Hippocampal formation (tissue), 2 donors: ENCODE results near the gene LITAFD.
"Not testable (repeated sequence)": the region's sequence is repeated elsewhere in the genome, so short reads cannot be mapped to it uniquely, and the experiment has no call there.

ENCODE experiments used
- DNase-seq, 2 donors: peaks; one replicate each; lab custom pipeline; 2025; lab: John Stamatoyannopoulos, UW

The LITAFD gene

DNA sequence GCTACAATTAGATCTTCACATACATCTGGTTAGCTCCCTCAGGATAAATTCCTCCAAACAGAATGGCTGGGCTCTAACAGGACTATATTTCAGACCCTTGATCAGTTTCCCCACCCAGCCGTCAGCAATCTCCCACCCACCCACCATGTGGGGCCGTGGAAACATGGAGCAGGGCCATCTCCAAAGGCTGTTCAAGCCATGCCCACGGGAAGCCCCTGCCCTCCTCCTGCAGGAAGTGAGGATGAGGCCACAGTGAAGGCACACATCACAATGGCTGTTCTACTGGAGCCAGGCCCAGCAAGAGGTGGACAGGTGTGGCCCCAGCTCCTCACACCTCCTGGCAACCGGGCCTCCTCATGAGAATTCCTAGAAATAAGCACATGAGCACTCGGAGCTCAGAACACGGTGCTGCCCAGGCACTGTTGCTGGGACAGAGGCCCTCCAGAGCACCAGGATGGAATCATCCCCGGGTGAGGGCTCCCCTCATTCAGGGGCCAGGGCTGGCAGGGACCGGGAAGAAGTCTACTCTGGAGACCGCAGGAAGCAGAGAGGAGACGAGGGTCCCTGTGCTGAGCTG, at the start of gene LITAFD:
Gene LITAFD (plus strand): TSS at position 311 of the 577 bp plus-strand sequence. CDS start 2,005 bp downstream, outside the sequence.
- DNase-seq = no peak

DNA sequence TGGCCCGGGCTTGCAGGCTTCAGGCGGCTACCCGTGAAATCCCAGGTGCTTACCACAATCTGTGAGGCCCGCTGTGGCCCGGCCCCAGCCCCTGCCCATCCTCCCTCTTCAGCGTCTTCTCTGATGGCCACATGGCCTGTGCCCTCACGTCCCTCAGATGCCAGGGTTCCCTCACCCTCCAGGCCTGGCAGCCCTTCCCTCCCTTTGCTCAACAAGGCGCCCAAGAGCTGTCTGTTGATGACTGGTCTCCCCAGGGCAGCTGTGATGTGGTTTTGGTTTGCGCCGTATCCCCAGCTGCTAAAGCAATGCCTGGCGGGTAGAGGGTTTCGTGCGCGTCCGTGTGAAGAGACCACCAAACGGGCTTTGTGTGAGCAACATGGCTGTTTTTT, 49.4 kb upstream of the LITAFD start:
- DNase-seq = no peak

DNA sequence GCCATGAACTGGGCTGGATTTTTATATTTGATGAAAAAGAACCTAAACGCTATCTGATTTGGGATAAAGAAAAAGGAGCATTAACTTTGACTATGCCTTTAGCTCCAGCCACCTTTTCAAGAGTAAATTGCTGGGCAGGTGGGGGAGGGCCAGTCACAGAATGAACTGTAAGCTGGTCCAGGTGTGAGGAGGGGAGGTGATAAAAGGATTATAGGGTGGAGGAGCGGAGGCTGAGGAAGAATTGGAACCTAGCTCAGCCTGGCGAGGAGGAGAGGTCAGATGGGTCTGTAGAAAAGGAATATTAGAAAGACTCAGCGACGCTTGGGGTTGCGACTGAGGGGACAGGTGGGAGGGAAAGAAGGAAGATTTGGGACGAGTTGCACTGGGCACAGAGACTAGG, 45.4 kb upstream of the LITAFD start:
- DNase-seq = not testable (repeated sequence)

DNA sequence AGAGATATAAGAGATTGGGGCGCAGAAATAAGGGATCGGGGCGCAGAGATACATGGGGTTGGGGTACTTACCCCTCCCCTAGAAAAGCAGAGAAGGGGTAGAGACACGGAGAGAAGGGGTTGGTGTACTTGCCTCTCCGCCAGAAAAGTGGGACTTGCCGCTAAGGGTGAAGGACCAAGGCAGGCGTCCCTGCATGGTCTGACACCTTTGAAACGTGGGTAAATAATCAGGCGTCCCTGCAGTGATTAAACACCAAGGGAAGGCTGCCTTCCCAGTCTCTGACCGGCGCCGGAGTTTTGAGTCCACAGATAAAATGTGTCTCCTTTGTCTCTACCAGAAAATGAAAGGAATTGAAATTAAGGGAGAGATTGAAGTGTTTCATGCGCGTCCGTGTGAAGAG, 44.6 kb upstream of the LITAFD start:
- not testable (repeated sequence) for DNase-seq

DNA sequence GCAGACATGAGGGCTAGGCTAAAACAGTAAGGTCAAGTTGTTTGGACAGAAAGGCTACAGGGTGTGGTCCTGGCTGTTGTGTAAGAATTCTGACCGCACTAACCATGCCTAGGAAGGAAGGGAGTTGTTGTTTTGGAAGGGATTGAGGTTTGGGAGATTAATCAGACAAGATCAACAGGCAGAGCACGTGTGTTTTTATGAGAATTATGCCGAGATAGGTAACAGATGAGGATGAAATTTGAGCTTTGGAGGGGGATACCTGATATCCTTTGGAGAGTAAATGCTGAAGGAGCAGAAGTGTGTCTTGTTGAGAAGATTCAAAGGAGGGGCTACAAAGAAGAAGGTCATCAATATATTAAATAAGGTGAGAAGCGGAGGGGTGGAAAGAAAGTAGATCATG, 40.1 kb upstream of the LITAFD start:
- DNase-seq = not testable (repeated sequence)

DNA sequence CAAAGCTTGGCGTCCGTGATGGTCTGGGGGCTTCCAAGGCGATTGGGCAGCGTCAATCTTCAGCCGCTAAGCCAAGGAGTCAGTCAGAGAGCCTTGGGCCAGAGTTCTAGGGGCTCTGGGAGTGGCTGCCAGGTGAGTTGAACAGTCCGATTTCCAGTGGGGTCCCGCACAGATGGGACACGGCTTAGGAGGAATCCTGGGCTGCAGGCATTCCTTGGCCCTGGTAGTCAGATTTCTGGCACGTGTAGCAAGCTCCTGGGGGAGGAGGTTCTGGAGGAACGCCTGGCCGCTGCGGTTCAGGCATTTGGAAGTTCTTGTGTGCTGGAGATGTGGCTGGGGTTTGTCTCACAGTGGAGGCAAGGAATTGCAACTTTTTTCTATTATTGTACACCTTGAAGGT, 38.9 kb upstream of the LITAFD start:
- DNase-seq = not testable (repeated sequence)

DNA sequence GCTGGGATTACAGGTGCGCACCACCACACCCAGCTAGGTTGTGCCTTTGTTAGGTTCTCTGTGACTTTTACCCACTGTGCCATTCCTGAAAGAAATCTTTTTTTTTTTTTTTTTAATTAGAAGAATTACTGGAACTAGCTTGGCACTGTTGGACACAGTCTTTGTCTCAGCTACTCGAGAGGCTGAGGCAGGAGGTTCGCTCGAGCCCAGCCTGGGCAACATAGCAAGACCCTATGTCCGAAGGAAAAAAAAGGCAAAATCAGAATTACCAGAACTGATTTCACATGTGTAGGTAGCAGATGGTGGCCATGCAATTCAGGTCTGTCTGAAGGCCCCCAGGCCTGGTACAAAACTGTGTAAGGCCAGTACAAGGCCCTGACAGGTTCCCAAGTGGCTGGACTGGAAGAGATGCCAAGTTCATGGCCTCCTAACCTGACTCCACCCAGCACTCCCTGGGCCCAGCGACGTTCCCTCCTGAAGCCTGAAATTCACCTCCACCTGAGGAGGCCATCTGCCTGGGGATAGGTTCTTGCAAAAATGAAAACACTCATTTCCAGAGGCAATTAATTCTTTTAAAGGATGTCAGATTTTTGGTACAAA, 36.4 kb upstream of the LITAFD start:
- no peak for DNase-seq

DNA sequence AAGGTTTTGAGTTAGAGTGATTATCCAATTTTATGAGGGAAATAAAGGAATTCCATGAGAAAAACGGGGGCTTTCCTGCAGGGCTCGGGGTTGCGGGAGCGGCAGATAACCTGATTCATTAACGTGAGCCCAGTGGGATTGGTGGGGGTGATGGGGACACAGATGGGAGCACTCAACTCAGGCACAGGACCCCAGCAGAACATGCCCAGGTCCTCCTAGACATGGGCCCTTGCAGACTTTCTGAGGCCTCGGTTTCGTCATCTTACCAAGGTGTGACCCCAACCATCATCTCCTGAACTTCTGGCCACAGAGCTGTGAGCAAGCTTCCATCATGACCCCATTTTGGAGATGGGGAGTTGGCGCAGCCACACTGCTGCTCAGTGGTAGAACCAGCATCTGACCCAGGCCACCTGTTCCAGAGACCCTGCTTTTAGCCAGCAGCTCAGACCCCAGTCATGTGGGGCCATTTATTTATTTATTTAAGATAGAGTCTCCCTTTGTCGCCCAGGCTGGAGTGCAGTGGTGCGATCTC, 35.7 kb upstream of the LITAFD start:
- no peak for DNase-seq

DNA sequence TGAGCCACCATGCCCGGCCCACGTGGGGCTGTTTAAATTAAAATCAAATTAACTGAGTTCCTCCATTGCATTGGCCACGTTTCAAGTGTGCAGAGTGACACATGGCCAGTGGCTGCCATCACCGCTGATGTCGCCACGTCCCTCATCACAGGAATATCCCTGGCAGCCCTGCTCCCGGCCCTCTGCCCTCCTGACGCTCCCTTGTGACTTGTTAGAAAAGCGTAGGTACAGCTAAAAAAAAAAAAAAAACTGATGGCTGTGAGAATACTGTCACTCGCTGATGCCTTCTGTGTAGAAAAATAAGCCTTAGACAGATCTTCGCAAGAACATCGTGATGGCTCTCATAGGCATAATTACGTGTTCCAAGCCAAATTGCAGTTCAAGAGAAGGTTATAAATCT, 35.0 kb upstream of the LITAFD start:
- DNase-seq = no peak

DNA sequence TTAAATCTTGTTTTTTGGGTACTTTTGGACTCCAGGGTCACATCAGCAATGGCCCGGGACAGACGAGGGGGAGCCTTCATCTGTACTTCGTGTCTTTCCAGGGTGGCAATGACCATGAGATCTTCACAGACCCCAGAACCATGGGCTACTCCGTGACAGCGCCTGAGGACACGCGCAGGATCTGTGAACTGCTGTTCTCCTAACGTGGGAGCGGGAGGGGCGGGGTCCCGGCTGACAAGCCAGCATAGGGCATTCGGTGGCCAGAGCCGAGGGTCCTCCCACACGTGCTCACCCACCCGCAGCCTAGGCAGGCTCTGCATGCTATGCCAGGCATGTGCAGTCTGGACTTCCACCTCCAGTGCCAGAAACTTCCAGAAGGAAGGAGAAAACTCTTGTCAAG, 34.5 kb upstream of the LITAFD start:
- DNase-seq = no peak

DNA sequence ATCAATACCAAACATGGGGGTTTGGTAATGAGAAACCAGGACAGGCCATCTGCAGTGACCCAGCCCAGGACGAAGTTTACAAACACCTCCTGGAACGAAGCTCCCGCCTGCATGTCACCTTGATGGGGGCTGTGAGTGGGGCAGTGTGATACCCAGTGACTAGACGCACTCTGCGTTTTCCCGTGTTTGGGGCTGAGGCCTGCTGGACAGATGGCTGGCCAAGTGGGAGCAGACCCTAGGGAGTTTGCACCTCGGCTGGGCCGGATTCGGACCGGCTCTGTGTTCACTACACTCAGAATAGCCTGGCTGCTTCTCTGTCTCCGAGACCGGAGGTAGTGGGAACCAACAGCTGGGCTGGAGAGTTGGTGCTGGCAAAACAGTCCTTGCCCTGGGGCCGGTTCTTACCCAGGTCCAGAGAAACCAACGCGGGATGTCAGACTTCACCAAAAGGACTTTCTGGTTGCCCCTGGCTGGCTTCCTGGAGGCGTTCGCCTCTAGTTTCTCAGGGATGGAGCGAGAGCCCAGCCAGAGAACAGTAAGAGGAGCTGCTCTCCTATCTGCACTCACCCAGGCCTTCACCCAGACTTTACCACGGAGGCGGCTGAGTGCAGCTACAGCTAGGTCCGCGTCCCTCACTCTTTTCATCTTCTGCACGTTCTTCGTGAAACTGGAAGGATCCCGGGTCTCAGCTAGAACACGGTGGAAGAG, 33.8 kb upstream of the LITAFD start:
- DNase-seq = no peak

DNA sequence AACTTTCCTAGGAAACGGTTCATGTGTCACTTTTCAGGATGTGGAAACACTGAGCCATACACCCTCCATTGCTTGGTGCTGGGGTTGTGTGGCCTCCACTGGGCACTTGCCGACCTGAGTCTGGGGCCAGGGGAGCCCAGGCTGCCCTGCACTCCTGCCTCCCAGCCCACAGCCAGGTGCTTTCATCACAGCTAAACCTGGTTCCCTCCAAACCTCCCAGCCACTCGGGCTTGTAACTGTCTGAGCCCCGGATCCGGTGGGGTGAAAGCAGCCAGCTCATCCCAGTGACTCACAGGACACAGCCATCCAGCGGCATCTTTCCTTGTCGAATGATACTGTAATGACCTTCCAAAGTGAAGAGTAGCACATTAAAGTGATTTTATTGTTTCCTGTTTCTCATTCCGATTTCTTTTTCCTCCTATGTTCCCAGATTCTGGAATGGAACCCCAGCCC, 33.2 kb upstream of the LITAFD start:
- no peak for DNase-seq

DNA sequence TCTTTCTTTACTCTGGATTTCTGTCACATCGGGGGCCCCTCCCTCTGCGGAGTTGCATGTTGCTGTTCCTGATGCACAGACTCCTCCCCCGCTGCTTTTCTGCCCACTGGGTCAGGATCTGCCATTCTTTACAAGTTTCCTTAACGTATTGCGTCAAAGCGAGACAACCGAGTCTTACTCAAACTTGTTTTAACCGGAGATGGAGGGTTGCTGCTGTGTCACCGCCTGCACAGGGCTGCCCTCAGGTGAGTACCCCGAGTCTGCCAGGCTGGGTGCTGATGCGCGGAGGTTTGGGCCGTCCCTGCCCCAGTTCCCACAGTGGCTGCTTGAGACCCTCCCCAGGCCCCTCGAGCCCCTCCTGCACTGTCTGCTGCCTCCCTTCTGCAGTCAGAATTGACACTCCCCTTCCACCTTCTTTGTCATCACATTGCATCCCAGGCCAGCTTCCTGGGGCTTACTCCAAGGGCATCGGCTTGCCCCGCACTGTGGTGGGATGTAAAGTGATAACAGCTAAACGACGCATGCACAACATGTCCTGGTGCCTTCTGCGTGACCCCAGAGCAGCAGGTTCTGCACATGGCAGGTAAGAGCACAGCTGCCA, 32.6 kb upstream of the LITAFD start:
- no peak for DNase-seq

DNA sequence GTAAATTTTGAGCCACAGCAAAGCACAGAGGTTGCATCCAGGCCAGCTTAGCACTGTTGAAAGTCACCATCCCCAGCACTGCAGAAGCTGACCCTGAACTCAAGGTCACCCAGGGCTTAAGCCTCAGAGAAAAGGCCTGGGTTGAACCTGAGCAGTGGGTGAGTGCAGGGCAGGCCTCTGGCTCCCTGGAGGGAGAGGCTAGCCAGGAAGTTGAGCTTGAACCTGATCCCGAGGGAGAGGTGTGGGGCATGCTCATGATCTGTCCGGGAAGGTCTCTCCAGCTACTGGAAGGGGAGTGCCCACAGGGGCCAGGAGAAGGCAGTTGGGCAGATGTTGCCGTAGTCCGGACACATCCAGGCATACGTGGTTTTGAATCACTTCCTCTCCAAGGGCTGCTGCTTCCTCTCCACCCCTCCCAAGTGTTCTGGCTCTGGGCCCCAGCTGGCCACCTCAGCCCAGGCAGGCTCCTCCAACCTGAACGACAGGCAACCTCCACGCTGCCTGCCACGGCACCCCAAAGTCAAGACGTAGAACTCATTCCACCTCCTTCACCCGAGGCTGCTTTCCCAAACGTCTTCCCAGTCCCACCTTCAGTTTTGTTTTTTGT, 31.8 kb upstream of the LITAFD start:
- no peak for DNase-seq

DNA sequence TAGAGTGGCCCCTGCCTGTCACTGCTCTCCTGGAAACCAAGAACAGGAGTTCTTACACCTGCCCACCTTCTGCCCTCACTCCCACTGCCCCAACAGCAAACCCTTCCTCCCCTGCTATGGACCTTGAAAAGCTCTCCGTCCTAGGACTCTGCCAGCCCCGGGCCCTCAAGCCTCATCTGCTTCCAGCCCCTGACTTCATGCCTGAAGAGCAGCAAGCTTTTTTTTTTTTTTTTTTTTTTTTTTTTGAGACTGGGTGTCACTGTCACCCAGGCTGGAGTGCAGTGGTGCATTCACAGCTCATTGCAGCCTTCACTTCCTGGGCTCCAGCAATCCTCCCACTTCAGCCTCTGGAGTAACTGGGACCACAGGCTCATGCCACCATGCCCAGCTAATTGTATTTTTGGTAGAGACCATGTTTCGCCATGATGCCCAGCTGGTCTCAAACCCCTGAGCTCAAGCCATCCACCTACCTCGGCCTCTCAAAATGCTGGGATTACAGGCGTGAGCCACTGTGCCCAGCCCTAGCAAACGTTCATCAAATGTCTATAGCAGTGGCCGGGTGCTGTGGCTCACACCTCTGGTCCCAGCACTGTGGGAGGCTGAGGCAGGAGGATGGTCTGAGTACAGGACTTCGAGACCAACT, 30.3 kb upstream of the LITAFD start:
- DNase-seq = no peak

DNA sequence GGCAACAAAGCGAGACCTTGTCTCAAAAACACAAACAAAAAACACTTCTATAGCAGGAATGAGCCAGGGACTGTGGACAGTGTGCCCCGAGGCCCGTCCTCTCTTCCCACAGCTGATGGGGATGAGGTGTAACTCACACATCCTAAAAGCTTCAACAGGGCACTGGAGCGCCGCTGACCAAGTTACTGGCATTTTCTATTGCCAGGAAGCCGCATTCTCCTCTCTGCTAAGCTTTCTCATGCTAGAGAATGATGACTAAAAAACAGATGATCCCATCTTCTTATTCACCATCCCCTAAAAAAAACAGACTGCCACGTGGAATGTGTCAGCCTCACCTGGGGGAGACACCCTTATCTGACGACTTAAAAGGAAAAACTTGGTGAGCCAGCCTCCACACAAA, 29.6 kb upstream of the LITAFD start:
- no peak for DNase-seq

DNA sequence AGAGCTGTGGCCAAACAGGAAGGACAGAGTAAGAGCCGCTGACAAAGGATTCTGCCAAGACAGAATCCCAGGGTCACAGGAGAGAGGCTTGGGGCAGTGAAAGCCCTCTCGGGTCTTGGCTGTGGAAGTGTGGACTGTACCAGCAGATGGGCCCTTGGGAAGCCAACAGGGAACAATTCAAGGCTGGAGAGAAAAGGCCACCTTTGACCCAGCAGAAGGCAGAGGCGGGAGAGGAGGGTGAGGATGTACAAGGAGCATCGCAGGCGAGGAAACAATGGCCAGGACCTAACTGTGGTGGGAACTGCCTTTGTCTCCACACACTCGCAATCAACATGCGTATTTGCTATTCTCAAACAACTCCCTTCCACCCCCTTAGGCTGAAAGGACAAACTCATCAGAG, 29.0 kb upstream of the LITAFD start:
- DNase-seq = no peak

DNA sequence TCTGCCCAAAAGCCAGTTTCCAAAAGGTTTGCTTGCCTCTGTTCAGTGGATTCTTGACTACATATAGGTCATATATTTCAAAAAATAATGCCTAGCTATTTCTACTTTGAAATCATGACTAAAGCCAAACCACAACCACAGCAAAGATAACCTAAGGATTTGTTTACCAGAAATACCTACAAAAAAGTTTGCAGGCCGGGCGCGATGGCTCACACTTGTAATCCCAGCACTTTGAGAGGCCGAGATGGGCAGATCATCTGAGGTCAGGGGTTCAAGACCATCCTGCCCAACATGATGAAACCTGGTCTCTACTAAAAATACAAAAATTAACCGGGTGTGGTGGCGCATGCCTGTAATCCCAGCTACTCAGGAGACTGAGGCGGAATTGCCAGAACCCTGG, 28.5 kb upstream of the LITAFD start:
- no peak for DNase-seq

DNA sequence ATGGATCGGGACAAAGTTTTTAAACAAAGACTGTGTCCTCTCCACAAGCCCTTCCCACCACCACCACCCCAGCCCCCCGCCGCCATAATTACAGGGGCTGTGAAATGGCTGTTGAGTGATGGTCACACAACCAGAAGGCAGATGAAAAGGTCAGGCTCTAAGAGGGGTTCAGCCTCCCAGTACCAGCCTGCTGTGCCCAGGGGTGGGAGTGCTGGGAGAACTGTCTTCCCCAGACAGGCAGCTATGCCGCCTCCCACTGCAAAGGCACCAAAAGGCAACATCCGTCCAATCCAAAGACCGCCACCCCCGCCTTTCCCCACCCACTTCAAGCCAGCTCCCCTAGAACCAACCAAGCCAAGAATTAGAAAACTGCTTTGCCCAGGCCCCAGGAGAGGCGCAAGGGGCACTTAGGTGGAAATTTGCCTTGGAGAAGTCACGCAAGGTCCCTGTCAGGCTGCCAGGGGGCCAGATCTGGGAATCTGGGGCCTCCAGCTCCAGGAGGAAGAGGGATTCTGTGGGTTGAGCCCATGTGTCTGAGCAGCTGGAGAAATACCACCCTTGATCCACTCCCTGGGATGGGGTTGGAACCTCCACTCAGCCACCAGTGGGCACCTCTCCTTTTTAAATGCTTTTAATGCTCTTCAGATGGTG, 27.7 kb upstream of the LITAFD start:
- DNase-seq = no peak

DNA sequence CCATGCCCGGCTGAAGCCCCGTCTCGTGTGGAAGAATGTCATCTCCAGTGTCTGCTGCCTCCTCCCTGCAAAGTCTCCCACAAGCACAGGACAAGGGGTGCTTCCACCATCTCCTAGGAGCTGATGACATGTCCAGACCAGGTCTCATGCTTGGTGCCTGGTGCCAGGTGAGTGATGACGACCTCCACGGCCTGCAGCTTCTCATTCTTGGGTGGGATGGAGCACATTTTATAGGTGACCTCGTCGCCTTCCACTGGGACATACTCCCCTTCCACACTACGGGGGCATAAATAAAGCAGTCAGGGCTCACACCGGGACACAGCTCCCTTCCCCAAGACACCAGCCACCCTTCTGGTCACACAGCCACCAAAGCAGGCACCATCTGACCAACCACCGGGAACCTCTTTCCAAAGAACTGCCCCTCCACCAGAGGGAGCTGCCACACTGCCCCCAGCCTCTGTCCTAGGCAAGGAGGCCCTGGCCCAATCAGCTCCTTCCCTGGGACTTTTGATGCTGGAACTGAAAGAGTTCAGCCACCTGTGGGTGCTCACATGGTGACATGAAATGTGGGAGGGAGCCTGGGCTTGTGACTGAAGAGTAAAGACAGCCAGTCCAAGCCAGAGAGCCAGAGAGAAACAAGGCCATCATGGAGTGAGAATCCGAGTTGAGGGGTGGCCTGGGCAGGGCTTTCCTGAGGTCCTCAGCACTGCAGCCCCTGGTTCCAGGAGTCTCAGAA, 26.9 kb upstream of the LITAFD start:
- DNase-seq = no peak

DNA sequence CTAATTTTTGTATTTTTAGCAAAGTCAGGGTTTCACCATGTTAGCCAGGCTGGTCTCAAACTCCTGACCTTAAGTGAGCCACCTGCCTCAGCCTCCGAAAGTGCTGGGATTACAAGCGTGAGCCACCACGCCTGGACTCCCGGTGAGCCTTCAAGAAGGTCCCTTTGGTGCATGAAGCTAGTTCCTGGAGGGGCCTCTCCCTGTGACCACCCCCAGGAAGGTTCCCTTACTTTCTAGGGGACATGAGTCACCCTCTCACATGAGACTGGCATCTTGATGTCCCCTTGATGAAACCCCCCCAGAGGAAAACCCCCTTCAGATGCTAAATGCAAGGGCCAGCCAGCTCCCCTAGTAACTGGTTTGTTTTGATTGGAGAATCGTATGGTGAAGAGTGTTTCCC, 26.2 kb upstream of the LITAFD start:
- DNase-seq = no peak
